HepG2 (cell line): Measurements from ENCODE around the gene GEMIN8. TPM values are rescaled to one million over a fixed set of nuclear protein-coding genes. Genes with fewer than 3 reads are reported as not detected.

Source experiments
- RELA ChIP-seq: sonication (generic); formaldehyde crosslinking; IDR thresholded peaks from 2 replicates; pipeline ENCODE4 v1.4.0; 2020; ENCODE audit warnings: missing genetic modification reagents
- SNAPC4 ChIP-seq: sonication (generic); formaldehyde crosslinking; IDR thresholded peaks from 2 replicates; pipeline ENCODE4 v1.4.0; 2020; ENCODE audit warnings: mild to moderate bottlenecking, missing genetic modification reagents
- ZNF256 ChIP-seq: sonication (generic); formaldehyde crosslinking; conservative IDR thresholded peaks from 2 replicates; pipeline ENCODE4 v1.4.0; 2020; ENCODE audit warnings: missing genetic modification reagents
- ZNF343 ChIP-seq: sonication (generic); formaldehyde crosslinking; IDR thresholded peaks from 2 replicates; pipeline ENCODE4 v1.4.0; 2020; ENCODE audit warnings: mild to moderate bottlenecking, missing genetic modification reagents
- polyA plus RNA-seq, 8 experiments: library from polyadenylated mRNA; depleted of rRNA in 3 of 8; stranded (reverse) in 7 of 8; unstranded in 1 of 8; fragments of >200 nt; fragmentation: Illumina TruSeq in 4 of 8; extraction: Trizol in 4 of 8; gene quantifications; 2 replicates each; pipeline versions ENCODE4 v1.2.1 to v1.2.3, GENCODE V29; 2011 to 2016; ENCODE audit warnings: low read depth in 4 of 8, missing spikeins in 1 of 8, mixed read lengths in 1 of 8; ENCODE audit not compliant: insufficient read depth in 1 of 8
- total RNA-seq, 5 experiments: library from RNA; depleted of rRNA; stranded (reverse); fragments of >200 nt; fragmentation: Illumina TruSeq; extraction: Trizol; gene quantifications; 2 replicates each; pipeline ENCODE4 v1.2.3, GENCODE V29; 2016; ENCODE audit warnings: low read depth in 1 of 5
- TF ChIP-seq, protein P1 (sequence below): sonication (generic); formaldehyde crosslinking; IDR thresholded peaks from 2 replicates; pipeline ENCODE4 v1.4.0; 2020; ENCODE audit warnings: missing genetic modification reagents

The GEMIN8 gene
- total and polyA plus RNA-seq, 2 of the 13 experiments (the other 11 are each of a cell fraction or from before 2014, with no cell fraction given): 9.7 to 23.7 TPM

- no peak for TF ChIP-seq SNAPC4 (CRISPR knock-in tag)
- TF ChIP-seq ZNF256 (CRISPR knock-in tag): no peak
- no peak for TF ChIP-seq RELA
- no peak for TF ChIP-seq ZNF343
- TF ChIP-seq, protein P1, sequence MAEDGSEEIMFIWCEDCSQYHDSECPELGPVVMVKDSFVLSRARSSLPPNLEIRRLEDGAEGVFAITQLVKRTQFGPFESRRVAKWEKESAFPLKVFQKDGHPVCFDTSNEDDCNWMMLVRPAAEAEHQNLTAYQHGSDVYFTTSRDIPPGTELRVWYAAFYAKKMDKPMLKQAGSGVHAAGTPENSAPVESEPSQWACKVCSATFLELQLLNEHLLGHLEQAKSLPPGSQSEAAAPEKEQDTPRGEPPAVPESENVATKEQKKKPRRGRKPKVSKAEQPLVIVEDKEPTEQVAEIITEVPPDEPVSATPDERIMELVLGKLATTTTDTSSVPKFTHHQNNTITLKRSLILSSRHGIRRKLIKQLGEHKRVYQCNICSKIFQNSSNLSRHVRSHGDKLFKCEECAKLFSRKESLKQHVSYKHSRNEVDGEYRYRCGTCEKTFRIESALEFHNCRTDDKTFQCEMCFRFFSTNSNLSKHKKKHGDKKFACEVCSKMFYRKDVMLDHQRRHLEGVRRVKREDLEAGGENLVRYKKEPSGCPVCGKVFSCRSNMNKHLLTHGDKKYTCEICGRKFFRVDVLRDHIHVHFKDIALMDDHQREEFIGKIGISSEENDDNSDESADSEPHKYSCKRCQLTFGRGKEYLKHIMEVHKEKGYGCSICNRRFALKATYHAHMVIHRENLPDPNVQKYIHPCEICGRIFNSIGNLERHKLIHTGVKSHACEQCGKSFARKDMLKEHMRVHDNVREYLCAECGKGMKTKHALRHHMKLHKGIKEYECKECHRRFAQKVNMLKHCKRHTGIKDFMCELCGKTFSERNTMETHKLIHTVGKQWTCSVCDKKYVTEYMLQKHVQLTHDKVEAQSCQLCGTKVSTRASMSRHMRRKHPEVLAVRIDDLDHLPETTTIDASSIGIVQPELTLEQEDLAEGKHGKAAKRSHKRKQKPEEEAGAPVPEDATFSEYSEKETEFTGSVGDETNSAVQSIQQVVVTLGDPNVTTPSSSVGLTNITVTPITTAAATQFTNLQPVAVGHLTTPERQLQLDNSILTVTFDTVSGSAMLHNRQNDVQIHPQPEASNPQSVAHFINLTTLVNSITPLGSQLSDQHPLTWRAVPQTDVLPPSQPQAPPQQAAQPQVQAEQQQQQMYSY: no peak
Observed at GRCh38 chrX:14014526-14014925, 15.2 kb downstream of the GEMIN8 start (continued).
